GM21825 (cell line): ENCODE data around the gene CMA1.
"Not testable (repeated sequence)": the region's sequence is repeated elsewhere in the genome, so short reads cannot be mapped to it uniquely, and the experiment has no call there.

ENCODE experiments used
- ATAC-seq: cut with Tn5 transposase; IDR thresholded peaks from one replicate; pipeline ENCODE4 v1.9.1; 2021; ENCODE audit warnings: mild to moderate bottlenecking, moderate library complexity; ENCODE audit not compliant: unreplicated experiment

CMA1 gene

DNA sequence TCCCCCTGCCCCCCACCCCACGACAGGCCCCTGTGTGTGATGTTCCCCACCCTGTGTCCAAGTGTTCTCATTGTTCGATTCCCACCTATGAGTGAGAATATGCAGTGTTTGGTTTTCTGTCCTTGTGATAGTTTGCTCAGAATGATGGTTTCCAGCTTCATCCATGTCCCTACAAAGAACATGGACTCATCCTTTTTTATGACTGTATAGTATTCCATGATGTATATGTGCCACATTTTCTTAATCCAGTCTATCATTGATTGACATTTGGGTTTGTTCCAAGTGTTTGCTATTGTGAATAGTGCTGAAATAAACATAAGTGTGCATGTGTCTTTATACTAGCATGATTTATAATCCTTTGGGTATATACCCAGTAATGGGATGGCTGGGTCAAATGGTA lies 37.6 kb downstream of the CMA1 start:
- not testable (repeated sequence) for ATAC-seq

DNA sequence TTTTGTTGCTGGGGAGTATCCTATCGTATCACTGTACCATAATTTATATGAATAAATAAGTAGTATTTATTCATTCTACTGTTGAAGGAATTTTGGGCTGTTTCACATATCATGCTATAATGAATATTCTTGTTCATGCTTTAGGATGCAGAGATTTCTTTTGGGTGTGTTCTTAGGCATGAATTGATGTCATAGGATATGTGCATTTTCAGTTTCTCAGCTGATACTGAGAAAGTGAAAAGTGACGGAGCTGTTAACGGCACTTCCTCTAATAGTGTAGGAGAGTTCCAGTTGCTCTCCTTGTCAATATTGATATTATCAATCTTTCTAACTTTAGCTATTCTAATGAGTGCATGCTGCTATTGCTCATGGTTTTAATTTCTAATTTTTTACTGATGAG lies 42.3 kb downstream of the CMA1 start:
- no peak for ATAC-seq

DNA sequence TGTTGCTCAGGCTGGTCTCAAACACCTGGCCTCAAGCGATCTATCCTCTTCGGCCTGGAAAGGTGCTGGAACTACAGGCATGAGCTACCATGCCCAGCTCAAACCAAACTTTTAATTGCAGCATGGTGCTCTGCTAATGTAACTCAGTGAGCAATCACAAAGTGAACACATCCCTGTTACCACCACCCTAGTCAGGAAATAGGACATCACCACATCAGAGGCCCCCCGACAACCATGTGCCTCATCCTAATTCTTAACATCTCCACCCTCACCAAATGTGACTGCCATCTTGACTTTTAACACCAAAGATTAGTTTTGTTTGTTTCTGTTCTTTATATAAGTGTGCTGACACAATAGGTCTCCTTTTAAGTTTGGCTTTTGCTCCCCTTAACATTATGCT lies 42.7 kb downstream of the CMA1 start:
- no peak for ATAC-seq

DNA sequence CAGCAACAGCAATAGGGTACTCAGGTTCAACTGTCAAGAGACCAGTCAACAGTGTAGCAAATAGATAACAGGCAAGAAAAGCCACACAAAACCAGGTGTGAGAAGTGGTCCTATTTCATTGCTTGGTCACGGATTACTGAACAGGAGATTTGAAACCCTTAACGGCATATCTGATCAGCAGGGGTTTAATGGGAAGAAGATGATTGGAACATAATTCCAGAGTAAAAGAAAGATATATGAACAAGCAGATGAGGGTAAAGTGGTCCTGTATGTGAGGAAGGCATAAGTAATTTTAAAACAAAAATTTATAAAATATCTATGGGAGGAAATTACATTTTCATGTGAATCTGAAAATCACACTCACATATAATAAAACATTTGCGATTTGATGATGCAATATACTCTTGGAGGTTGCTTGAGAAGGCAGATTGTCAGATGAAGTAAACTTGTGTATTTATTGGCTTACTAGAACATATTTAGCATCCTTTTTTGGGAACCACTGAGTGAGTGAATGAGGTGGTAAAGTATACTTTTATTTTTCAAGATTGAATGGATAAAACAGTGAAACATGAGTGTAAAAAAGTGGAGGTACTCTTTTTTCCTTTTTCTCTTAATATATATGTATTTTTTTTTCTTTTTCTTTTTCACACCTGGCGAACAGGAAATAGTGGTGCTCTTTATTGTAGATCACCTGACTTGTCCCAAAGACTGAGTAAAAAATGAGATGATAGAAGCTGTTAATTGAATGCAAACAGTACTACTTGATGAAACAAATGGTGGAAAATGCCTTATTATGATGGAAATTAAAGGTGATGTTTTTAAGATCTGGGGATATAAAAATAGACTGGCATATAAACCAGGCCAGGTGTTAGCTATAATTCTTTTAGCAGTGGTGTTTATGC lies 43.9 kb downstream of the CMA1 start:
- no peak for ATAC-seq

DNA sequence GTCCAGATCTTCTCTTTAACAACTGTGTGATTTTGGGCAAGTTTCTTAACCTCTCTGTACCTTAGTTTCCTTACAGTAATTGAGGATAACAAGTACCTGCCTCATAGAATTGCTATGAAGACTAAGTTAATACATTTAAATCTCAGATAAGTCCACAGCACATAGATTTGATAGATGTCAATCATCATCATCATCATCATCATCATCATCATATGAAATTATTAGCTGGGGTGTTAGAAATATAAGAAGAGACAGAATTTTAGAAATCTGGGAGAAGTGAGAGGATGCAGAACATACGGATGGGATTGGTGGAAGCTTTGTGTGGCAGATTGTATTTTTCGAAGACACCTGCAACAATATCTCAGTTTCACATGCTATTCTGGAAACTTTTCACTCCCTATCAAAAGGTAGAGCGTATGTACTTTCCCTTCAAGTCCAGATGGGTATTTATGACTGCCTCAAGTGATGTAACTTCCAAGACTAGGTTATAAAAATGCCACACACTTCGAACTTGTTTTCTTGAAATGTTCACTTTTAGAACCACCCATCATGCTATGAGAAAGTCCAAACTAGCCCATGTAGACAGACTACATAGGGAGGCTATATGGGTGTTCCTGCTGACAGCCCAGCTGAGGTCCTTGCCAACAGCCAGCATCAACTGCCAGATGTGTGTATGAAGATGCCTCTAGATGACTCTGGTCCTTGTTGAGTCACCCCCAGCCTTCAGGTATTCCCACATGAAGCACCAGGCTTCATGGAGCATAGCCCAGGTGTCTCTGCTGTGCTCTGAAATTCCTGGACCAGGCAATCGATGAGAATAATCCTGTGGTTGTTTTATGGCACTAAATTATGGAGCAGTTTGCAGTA lies 44.8 kb downstream of the CMA1 start:
- ATAC-seq: no peak

DNA sequence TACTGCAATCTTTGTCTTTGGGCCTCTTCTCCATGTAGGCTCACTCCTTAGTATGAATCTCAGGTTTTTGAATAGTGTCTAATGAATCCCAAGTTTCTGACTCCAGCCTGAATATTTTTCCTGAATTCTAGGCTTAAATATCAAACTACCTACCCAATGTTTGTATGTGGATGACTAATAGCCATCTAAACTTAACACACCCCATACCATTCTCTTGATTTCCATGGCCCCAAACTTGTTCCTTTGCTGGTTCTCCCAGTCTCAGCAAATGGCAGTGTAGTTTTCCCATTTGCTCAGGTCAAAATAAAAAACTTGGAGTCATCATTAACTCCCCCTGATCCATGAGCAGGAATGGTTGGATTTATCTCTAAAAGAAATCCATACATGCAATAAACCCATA lies 46.7 kb downstream of the CMA1 start:
- ATAC-seq: no peak

DNA sequence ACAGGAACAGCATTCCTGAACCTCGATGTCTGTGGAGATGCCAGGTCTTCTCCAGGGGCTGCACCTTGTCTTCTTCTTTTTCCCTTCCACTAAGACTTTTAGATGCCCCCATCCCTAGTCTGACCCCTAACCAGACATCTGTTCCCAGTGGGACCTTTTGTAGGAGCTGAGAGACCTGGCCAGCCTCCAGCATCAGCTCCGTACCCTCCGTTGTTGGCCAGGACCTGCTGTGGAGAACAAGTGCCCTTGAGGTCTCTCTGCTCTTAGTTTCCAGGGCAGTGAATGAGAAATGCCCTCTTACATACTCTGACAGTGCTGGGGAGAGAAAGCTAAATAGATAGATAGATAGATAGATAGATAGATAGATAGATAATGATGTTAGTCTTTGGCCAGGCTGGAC lies 48.7 kb downstream of the CMA1 start:
- no peak for ATAC-seq

DNA sequence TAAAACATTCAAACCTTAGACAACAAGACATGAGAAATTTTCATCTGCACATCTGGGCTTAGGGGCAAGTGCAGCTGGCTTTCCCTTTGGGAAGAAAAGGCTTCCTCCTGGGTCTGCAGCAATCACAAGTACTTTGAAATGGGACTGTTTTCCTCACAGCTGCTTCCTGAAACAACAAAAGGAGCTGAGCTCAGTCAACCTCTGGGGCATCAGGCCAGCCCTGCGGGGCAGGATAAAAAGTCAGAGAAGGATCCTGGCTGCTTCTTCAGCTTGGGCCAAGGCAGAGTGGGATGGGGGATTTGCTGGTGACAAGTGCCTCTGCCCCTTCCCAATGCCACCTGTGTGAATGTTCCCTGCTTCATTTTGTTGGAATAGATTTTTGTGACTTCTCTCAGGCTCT lies 49.3 kb downstream of the CMA1 start:
- no peak for ATAC-seq

DNA sequence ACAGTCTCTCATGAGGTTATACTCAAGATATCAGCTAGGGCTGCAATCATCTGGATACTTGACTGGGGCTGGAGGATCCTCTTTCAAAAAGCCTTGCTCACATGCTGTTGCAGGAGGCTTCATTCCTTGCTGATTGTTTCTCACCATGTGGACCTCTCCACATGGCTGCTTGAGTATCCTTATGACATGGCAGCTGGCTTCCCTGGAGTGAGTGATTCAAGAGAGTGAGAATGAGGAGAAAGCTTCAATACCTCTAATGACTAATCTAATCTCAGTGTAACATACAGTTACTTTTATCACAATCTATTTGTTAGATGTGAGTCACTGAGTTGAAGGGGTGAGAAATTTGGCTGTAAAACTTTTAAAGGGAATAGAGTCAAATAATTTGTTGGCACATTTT lies 51.1 kb downstream of the CMA1 start:
- ATAC-seq: no peak
